H9 (cell line): Measurements from ENCODE around the gene SPINK2. TPM values are rescaled to one million over a fixed set of nuclear protein-coding genes. Genes with fewer than 3 reads are reported as not detected.

Experiments used
- DNase-seq: peaks from one replicate; pipeline ENCODE4 v3.0.0-alpha.2; 2017
- H2AFZ ChIP-seq: one replicate; pipeline ENCODE4 v1.6.1; 2013; ENCODE audit warnings: mild to moderate bottlenecking, low read length, control low read depth, moderate library complexity
- H2AK5ac ChIP-seq: 2 replicates; pipeline ENCODE4 v1.6.1; 2013; ENCODE audit warnings: low read length, control low read depth, mixed read lengths; ENCODE audit not compliant: insufficient read length
- H2BK120ac ChIP-seq: one replicate; pipeline ENCODE4 v1.6.1; 2013; ENCODE audit warnings: low read depth, mild to moderate bottlenecking, low read length, control low read depth, inconsistent platforms; ENCODE audit not compliant: poor library complexity, severe bottlenecking
- H2BK12ac ChIP-seq: 2 replicates; pipeline ENCODE4 v1.6.1; 2013; ENCODE audit warnings: low read length, control low read depth, mixed read lengths, low read depth; ENCODE audit not compliant: insufficient read length
- H2BK15ac ChIP-seq: 2 replicates; pipeline ENCODE4 v1.6.1; 2013; ENCODE audit warnings: low read depth, low read length, control low read depth
- H2BK20ac ChIP-seq: one replicate; pipeline ENCODE4 v1.6.1; 2013; ENCODE audit warnings: low read depth, mild to moderate bottlenecking, low read length, control low read depth, inconsistent platforms; ENCODE audit not compliant: poor library complexity, severe bottlenecking
- H2BK5ac ChIP-seq: 2 replicates; pipeline ENCODE4 v1.6.1; 2013; ENCODE audit warnings: low read length, control low read depth, mixed read lengths; ENCODE audit not compliant: insufficient read length
- H3K14ac ChIP-seq: 2 replicates; pipeline ENCODE4 v1.6.1; 2013; ENCODE audit warnings: low read length, control low read depth; ENCODE audit not compliant: insufficient read depth
- H3K18ac ChIP-seq: 2 replicates; pipeline ENCODE4 v1.6.1; 2013; ENCODE audit warnings: low read depth, mild to moderate bottlenecking, mixed read lengths, low read length, control low read depth; ENCODE audit not compliant: insufficient read length
- H3K23ac ChIP-seq: 2 replicates; pipeline ENCODE4 v1.6.1; 2013; ENCODE audit warnings: low read length, control low read depth, mixed read lengths, low read depth; ENCODE audit not compliant: insufficient read length
- H3K23me2 ChIP-seq: 2 replicates; pipeline ENCODE4 v1.6.1; 2013; ENCODE audit warnings: low read depth, mild to moderate bottlenecking, mixed read lengths, low read length, control low read depth; ENCODE audit not compliant: insufficient read length, poor library complexity, severe bottlenecking
- H3K27ac ChIP-seq: 2 replicates; pipeline ENCODE4 v1.5.1; 2013; ENCODE audit warnings: low read length, control low read depth, mixed read lengths, low read depth; ENCODE audit not compliant: insufficient read length
- H3K27me3 ChIP-seq: 2 replicates; pipeline ENCODE4 v1.6.1; 2013; ENCODE audit warnings: low read length, control low read depth, inconsistent platforms; ENCODE audit not compliant: insufficient read depth
- H3K4ac ChIP-seq: 2 replicates; pipeline ENCODE4 v1.6.1; 2013; ENCODE audit warnings: low read depth, mild to moderate bottlenecking, control low read depth, inconsistent platforms, low read length, moderate library complexity
- H3K4me1 ChIP-seq: 2 replicates; pipeline ENCODE4 v1.6.1; 2013; ENCODE audit warnings: low read length, control low read depth, inconsistent platforms; ENCODE audit not compliant: insufficient read depth
- H3K4me2 ChIP-seq: 2 replicates; pipeline ENCODE4 v1.6.1; 2013; ENCODE audit warnings: low read length, control low read depth, mixed read lengths; ENCODE audit not compliant: insufficient read length, insufficient read depth
- H3K56ac ChIP-seq: 2 replicates; pipeline ENCODE4 v1.6.1; 2013; ENCODE audit warnings: low read depth, mild to moderate bottlenecking, mixed read lengths, low read length, control low read depth; ENCODE audit not compliant: insufficient read length
- H3K79me1 ChIP-seq: 2 replicates; pipeline ENCODE4 v1.6.1; 2013; ENCODE audit warnings: low read depth, mild to moderate bottlenecking, moderate library complexity, low read length, control low read depth, inconsistent platforms; ENCODE audit not compliant: insufficient read depth, poor library complexity, severe bottlenecking
- H3K79me2 ChIP-seq: 2 replicates; pipeline ENCODE4 v1.6.1; 2013; ENCODE audit warnings: low read length, control low read depth, inconsistent platforms; ENCODE audit not compliant: insufficient read depth
- H3K9ac ChIP-seq: 2 replicates; pipeline ENCODE4 v1.6.1; 2013; ENCODE audit warnings: low read length, control low read depth, mixed read lengths; ENCODE audit not compliant: insufficient read length; ENCODE audit errors: extremely low read depth
- H3K9me3 ChIP-seq: one replicate; pipeline ENCODE4 v1.6.1; 2013; ENCODE audit warnings: low read depth, low read length, inconsistent platforms; ENCODE audit not compliant: control insufficient read depth
- H3T11ph ChIP-seq: one replicate; pipeline ENCODE4 v1.6.1; 2013; ENCODE audit warnings: mild to moderate bottlenecking, low read length, control low read depth, inconsistent platforms
- H4K20me1 ChIP-seq: one replicate; pipeline ENCODE4 v1.6.1; 2013; ENCODE audit not compliant: control insufficient read depth, insufficient read length, insufficient read depth
- H4K5ac ChIP-seq: 2 replicates; pipeline ENCODE4 v1.6.1; 2013; ENCODE audit warnings: low read depth, mild to moderate bottlenecking, mixed read lengths, low read length, control low read depth; ENCODE audit not compliant: insufficient read length
- H4K8ac ChIP-seq: replicated peaks from 2 replicates; pipeline ENCODE4 v1.6.1; 2013; ENCODE audit warnings: low read length, control low read depth, mixed read lengths, low read depth; ENCODE audit not compliant: insufficient read length
- H4K91ac ChIP-seq: 2 replicates; pipeline ENCODE4 v1.6.1; 2013; ENCODE audit warnings: low read depth, mild to moderate bottlenecking, moderate library complexity, mixed read lengths, low read length, control low read depth; ENCODE audit not compliant: insufficient read length
- H3K27ac Mint-ChIP-seq, 3 experiments: 2 replicates in 2 of 3; 3 replicates in 1 of 3; pipeline ENCODE4 v1.8.0; 2020 to 2021; ENCODE audit warnings: mixed read lengths in 3 of 3, mild to moderate bottlenecking in 1 of 3, moderate library complexity in 1 of 3
- H3K27me3 Mint-ChIP-seq: 2 replicates; pipeline ENCODE4 v1.8.0; 2021; ENCODE audit warnings: low read depth, mild to moderate bottlenecking, moderate library complexity, mixed read lengths
- H3K36me3 Mint-ChIP-seq, 3 experiments: 2 replicates in 2 of 3; 3 replicates in 1 of 3; pipeline ENCODE4 v1.8.0; 2020 to 2021; ENCODE audit warnings: low read depth in 3 of 3, mixed read lengths in 3 of 3; ENCODE audit not compliant: insufficient read depth in 1 of 3
- H3K4me1 Mint-ChIP-seq, 2 experiments: 2 replicates each; pipeline ENCODE4 v1.8.0; 2020; ENCODE audit warnings: mixed read lengths in 2 of 2
- H3K4me3 Mint-ChIP-seq, 2 experiments: 2 replicates in 1 of 2; 3 replicates in 1 of 2; pipeline ENCODE4 v1.8.0; 2020 to 2021; ENCODE audit warnings: mild to moderate bottlenecking in 2 of 2, mixed read lengths in 2 of 2, moderate library complexity in 1 of 2
- H3K9me3 Mint-ChIP-seq, 2 experiments: 2 replicates in 1 of 2; 3 replicates in 1 of 2; pipeline ENCODE4 v1.8.0; 2020; ENCODE audit warnings: mild to moderate bottlenecking in 2 of 2, mixed read lengths in 2 of 2, moderate library complexity in 1 of 2
- WGBS: extraction: QIAGEN DNeasy Blood & Tissue Kit; methylation state at CpG from one replicate; pipeline ENCODE4 v1.1.7; 2013; ENCODE audit warnings: missing lambda C conversion rate, low lambda C conversion rate, mixed read lengths; ENCODE audit not compliant: insufficient read length; ENCODE audit errors: extremely low coverage; 5-methylcytosine and 5-hydroxymethylcytosine counted together
- total RNA-seq: library from RNA; stranded (reverse); gene quantifications from 2 replicates; pipeline ENCODE4 v1.2.1, GENCODE V29; 2021
- TF ChIP-seq, protein P1 (sequence below): fragments of 200-600 bp; sonication (generic); conservative IDR thresholded peaks from 3 replicates; pipeline ENCODE4 v1.8.0; 2021; ENCODE audit warnings: antibody characterized with exemption, mild to moderate bottlenecking

The SPINK2 gene
- total RNA-seq, 1 experiment from 2014 or later: 0.44 TPM

- TF ChIP-seq, protein P1, sequence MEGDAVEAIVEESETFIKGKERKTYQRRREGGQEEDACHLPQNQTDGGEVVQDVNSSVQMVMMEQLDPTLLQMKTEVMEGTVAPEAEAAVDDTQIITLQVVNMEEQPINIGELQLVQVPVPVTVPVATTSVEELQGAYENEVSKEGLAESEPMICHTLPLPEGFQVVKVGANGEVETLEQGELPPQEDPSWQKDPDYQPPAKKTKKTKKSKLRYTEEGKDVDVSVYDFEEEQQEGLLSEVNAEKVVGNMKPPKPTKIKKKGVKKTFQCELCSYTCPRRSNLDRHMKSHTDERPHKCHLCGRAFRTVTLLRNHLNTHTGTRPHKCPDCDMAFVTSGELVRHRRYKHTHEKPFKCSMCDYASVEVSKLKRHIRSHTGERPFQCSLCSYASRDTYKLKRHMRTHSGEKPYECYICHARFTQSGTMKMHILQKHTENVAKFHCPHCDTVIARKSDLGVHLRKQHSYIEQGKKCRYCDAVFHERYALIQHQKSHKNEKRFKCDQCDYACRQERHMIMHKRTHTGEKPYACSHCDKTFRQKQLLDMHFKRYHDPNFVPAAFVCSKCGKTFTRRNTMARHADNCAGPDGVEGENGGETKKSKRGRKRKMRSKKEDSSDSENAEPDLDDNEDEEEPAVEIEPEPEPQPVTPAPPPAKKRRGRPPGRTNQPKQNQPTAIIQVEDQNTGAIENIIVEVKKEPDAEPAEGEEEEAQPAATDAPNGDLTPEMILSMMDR: no peak
- WGBS: no CpG with 5 or more reads among the region's 5 CpGs
- H3K14ac ChIP-seq: no peak overlapping the region
- Mint-ChIP-seq H3K9me3 (no peaks in the 10 kb centered on the region), H3K4me1 (peaks cover 12 to 17% of the 10 kb centered on the region in 2 experiments), H3K36me3 (no peaks in the 10 kb centered on the region), H3K4me3 (no peak overlapping the region), H3K27ac (no peak overlapping the region), H3K27me3 (peaks cover 2% of the 10 kb centered on the region)
- H3K79me2 ChIP-seq: no peaks in the 10 kb centered on the region
- H4K5ac ChIP-seq: no peak overlapping the region
- no peak overlapping the region for H4K91ac ChIP-seq
- H3K56ac ChIP-seq: no peak overlapping the region
- no peak overlapping the region for H3T11ph ChIP-seq
- no peaks in the 10 kb centered on the region for H3K9me3 ChIP-seq
- H3K23ac ChIP-seq: no peak overlapping the region
- H2BK120ac ChIP-seq: no peak overlapping the region
- no peak overlapping the region for H2BK12ac ChIP-seq
- no peak overlapping the region for H3K18ac ChIP-seq
- H2BK20ac ChIP-seq: no peak overlapping the region
- H3K4ac ChIP-seq: no peak overlapping the region
- no peak for DNase-seq
- H3K79me1 ChIP-seq: no peaks in the 10 kb centered on the region
- no peak overlapping the region for H3K4me2 ChIP-seq
- no peaks in the 10 kb centered on the region for H3K27me3 ChIP-seq
- no peak overlapping the region for H3K27ac ChIP-seq
- H3K9ac ChIP-seq: no peak overlapping the region
- no peaks in the 10 kb centered on the region for H3K4me1 ChIP-seq
- H2AK5ac ChIP-seq: no peak overlapping the region
- H2BK15ac ChIP-seq: no peak overlapping the region
- no peak overlapping the region for H4K8ac ChIP-seq
- no peaks in the 10 kb centered on the region for H3K23me2 ChIP-seq
- no peak overlapping the region for H2AFZ ChIP-seq
- H4K20me1 ChIP-seq: no peaks in the 10 kb centered on the region
- H2BK5ac ChIP-seq: no peak overlapping the region
These were observed 37.5 kb downstream of the SPINK2 start for GRCh38 chr4:56783986-56784385.
